Endodermal cell (in vitro differentiated cells): ENCODE data around the gene METTL26. TPM values are rescaled to one million over a fixed set of nuclear protein-coding genes. Genes with fewer than 3 reads are reported as not detected.

Experiments
- DNase-seq: peaks from one replicate; pipeline ENCODE4 v3.0.0-alpha.2; 2017
- H3K27ac ChIP-seq: 2 replicates; pipeline ENCODE4 v1.5.1; 2013; ENCODE audit warnings: mild to moderate bottlenecking, low read depth, low read length, moderate library complexity
- H3K27me3 ChIP-seq: 2 replicates; pipeline ENCODE4 v1.6.1; 2013; ENCODE audit warnings: mild to moderate bottlenecking, low read length, moderate library complexity; ENCODE audit not compliant: insufficient read depth, control insufficient read depth, poor library complexity, severe bottlenecking
- H3K36me3 ChIP-seq: 2 replicates; pipeline ENCODE4 v1.7.0; 2013; ENCODE audit warnings: mild to moderate bottlenecking, low read length, moderate library complexity; ENCODE audit not compliant: control insufficient read depth, insufficient read depth
- H3K4me1 ChIP-seq: one replicate; pipeline ENCODE4 v1.7.0; 2013; ENCODE audit warnings: low read length; ENCODE audit not compliant: control insufficient read depth, insufficient read depth
- H3K4me3 ChIP-seq: 2 replicates; pipeline ENCODE4 v1.5.1; 2013; ENCODE audit warnings: mild to moderate bottlenecking, low read length, moderate library complexity
- H3K9ac ChIP-seq: 2 replicates; pipeline ENCODE4 v1.6.1; 2013; ENCODE audit warnings: mild to moderate bottlenecking, low read length, moderate library complexity; ENCODE audit not compliant: poor library complexity, severe bottlenecking; ENCODE audit errors: extremely low read depth
- H3K9me3 ChIP-seq: 2 replicates; pipeline ENCODE4 v1.6.1; 2013; ENCODE audit warnings: mild to moderate bottlenecking, low read length, moderate library complexity; ENCODE audit not compliant: control insufficient read depth
- H3K27ac Mint-ChIP-seq: 2 replicates; pipeline ENCODE4 v1.8.0; 2020; ENCODE audit warnings: mixed read lengths
- H3K27me3 Mint-ChIP-seq: 2 replicates; pipeline ENCODE4 v1.8.0; 2021; ENCODE audit warnings: mild to moderate bottlenecking, mixed read lengths; ENCODE audit not compliant: insufficient read depth
- H3K36me3 Mint-ChIP-seq: 2 replicates; pipeline ENCODE4 v1.8.0; 2020; ENCODE audit warnings: low read depth, mixed read lengths
- H3K4me1 Mint-ChIP-seq: 2 replicates; pipeline ENCODE4 v1.8.0; 2020; ENCODE audit warnings: mixed read lengths
- H3K4me3 Mint-ChIP-seq: 2 replicates; pipeline ENCODE4 v1.8.0; 2020; ENCODE audit warnings: mild to moderate bottlenecking, moderate library complexity, mixed read lengths
- H3K9me3 Mint-ChIP-seq: 2 replicates; pipeline ENCODE4 v1.8.0; 2020; ENCODE audit warnings: mild to moderate bottlenecking, mixed read lengths
- WGBS, 2 experiments: methylation state at CpG; one replicate each; pipeline versions ENCODE4 v1.1.5 to v1.1.7; 2013; ENCODE audit warnings: missing lambda C conversion rate in 2 of 2, mixed read lengths in 1 of 2; ENCODE audit not compliant: insufficient coverage in 1 of 2, insufficient read length in 1 of 2; 5-methylcytosine and 5-hydroxymethylcytosine counted together
- total RNA-seq, 2 donors: library from RNA; stranded (reverse); fragmentation: NEBNext Ultra II Directional in 1 of 2; extraction: Animal tissue kit (Norgen Biotek cat#: 25700) in 1 of 2; gene quantifications; 2 replicates in 1 of 2; 3 replicates in 1 of 2; pipeline ENCODE4 v1.2.1, GENCODE V29; 2021
- TF ChIP-seq, protein P1 (sequence below): fragments of 200-600 bp; sonication (generic); conservative IDR thresholded peaks from 2 replicates; pipeline ENCODE4 v1.5.0; 2021; ENCODE audit warnings: antibody characterized with exemption, mild to moderate bottlenecking

The METTL26 gene
- total RNA-seq, 2 donors from 2014 or later, result 72.1 to 79.8 TPM

DNA sequence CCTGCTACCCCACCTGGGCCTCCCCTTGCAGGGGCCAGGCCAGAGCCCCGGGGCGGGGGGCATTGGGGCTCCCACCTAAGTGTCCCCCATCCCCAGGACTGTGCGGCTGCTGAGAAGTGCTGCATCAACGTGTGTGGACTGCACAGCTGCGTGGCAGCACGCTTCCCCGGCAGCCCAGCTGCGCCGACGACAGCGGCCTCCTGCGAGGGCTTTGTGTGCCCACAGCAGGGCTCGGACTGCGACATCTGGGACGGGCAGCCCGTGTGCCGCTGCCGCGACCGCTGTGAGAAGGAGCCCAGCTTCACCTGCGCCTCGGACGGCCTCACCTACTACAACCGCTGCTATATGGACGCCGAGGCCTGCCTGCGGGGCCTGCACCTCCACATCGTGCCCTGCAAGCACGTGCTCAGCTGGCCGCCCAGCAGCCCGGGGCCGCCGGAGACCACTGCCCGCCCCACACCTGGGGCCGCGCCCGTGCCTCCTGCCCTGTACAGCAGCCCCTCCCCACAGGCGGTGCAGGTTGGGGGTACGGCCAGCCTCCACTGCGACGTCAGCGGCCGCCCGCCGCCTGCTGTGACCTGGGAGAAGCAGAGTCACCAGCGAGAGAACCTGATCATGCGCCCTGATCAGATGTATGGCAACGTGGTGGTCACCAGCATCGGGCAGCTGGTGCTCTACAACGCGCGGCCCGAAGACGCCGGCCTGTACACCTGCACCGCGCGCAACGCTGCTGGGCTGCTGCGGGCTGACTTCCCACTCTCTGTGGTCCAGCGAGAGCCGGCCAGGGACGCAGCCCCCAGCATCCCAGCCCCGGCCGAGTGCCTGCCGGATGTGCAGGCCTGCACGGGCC is 3.4 kb downstream of the METTL26 start:
- Histone ChIP-seq H3K9me3 (no peaks in the 10 kb centered on the region), H3K9ac (no peak overlapping the region), H3K27ac (no peak overlapping the region), H3K36me3 (no peaks in the 10 kb centered on the region), H3K4me1 (peaks cover 9% of the 10 kb centered on the region), H3K27me3 (no peaks in the 10 kb centered on the region), H3K4me3 (no peak overlapping the region)
- H3K4me3 Mint-ChIP-seq, result no peak overlapping the region
- no peaks in the 10 kb centered on the region for H3K27me3 Mint-ChIP-seq
- TF ChIP-seq, protein P1, sequence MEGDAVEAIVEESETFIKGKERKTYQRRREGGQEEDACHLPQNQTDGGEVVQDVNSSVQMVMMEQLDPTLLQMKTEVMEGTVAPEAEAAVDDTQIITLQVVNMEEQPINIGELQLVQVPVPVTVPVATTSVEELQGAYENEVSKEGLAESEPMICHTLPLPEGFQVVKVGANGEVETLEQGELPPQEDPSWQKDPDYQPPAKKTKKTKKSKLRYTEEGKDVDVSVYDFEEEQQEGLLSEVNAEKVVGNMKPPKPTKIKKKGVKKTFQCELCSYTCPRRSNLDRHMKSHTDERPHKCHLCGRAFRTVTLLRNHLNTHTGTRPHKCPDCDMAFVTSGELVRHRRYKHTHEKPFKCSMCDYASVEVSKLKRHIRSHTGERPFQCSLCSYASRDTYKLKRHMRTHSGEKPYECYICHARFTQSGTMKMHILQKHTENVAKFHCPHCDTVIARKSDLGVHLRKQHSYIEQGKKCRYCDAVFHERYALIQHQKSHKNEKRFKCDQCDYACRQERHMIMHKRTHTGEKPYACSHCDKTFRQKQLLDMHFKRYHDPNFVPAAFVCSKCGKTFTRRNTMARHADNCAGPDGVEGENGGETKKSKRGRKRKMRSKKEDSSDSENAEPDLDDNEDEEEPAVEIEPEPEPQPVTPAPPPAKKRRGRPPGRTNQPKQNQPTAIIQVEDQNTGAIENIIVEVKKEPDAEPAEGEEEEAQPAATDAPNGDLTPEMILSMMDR, result no peak
- no peaks in the 10 kb centered on the region for H3K9me3 Mint-ChIP-seq
- no peak for DNase-seq
- no peaks in the 10 kb centered on the region for H3K36me3 Mint-ChIP-seq
- 94 to 96% methylated on average over 54 to 67 of the region's 67 CpGs for WGBS, 2 experiments
- H3K4me1 Mint-ChIP-seq, result no peaks in the 10 kb centered on the region
- no peak overlapping the region for H3K27ac Mint-ChIP-seq

DNA sequence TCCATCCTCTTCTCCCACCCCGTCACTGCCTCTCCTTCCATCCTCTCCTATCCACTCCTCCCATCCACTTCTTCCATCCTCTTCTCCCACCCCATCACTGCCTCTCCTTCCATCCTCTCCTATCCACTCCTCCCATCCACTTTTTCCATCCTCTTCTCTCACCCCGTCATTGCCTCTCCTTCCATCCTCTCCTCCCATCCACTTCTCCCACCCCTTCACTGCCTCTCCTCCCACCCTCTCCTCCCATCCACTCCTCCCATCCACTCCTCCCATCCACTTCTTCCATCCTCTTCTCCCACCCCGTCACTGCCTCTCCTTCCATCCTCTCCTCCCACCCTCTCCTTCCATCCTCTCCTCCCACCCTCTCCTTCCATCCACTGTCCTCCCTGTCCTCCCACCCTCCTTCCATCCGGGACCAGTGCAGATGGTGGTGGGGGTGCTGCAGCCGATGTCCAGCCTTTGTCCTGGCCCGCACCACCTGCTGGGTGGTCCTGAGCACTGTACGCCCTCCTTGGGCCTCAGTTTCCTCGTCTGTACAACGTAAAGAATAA is 4.2 kb downstream of the METTL26 start:
- Mint-ChIP-seq H3K9me3 (no peaks in the 10 kb centered on the region), H3K4me3 (no peak overlapping the region), H3K36me3 (peaks cover 4% of the 10 kb centered on the region), H3K27ac (no peak overlapping the region), H3K27me3 (no peaks in the 10 kb centered on the region), H3K4me1 (no peaks in the 10 kb centered on the region)
- no peak for DNase-seq
- Histone ChIP-seq H3K36me3 (no peaks in the 10 kb centered on the region), H3K4me1 (peaks cover 9% of the 10 kb centered on the region), H3K27me3 (no peaks in the 10 kb centered on the region), H3K4me3 (no peak overlapping the region), H3K9me3 (no peaks in the 10 kb centered on the region), H3K27ac (no peak overlapping the region), H3K9ac (no peak overlapping the region)
- WGBS, 2 experiments, result 76 to 84% methylated on average over 3 to 9 of the region's 9 CpGs
- TF ChIP-seq, protein P1, result no peak

DNA sequence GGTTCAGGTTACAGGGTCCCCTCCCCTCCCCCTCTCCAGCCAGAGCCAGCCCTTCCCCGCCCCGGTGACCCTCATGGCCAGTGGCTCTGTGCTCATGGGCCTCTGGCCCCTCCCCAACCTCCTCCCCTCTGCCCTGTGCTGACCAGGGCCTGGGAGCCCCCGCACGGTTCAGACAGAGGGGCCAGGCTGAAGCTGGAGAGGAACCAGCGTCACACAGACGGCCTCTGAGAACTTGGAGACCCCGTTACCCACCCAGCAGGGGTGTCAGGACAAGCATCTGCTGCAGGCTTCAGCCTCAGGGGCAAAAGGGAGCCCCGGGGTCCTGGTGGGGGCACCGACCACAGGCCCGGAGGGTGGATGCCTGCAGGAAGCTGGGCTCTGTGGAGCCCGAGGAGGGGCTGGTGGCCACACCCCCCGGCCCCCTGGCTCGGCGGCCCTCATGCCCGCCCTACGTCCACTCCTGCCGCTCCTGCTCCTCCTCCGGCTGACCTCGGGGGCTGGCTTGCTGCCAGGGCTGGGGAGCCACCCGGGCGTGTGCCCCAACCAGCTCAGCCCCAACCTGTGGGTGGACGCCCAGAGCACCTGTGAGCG is 5.2 kb downstream of the METTL26 start, which contains the start of gene WFIKKN1:
Gene WFIKKN1, plus strand, starts transcription at position 171 of the 591 bp plus-strand sequence. Its CDS starts 269 bp downstream, at position 440.
- H3K27me3 Mint-ChIP-seq, result no peaks in the 10 kb centered on the region
- peak within 1 kb of the TSS; percentile 95 for H3K27ac ChIP-seq
- no peak within 1 kb of the TSS for H3K27ac Mint-ChIP-seq
- peaks cover 10% of the 10 kb centered on the region for H3K36me3 Mint-ChIP-seq
- H3K9me3 Mint-ChIP-seq, result no peaks in the 10 kb centered on the region
- no peaks in the 10 kb centered on the region for H3K27me3 ChIP-seq
- TF ChIP-seq, protein P1, result no peak
- H3K9me3 ChIP-seq, result no peaks in the 10 kb centered on the region
- H3K4me3 ChIP-seq, result peak within 1 kb of the TSS; percentile 27
- H3K4me1 Mint-ChIP-seq, result no peaks in the 10 kb centered on the region
- H3K36me3 ChIP-seq, result no peaks in the 10 kb centered on the region
- peak; percentile 87 for DNase-seq
- peaks cover 9% of the 10 kb centered on the region for H3K4me1 ChIP-seq
- WGBS, 2 experiments, result 26 to 33% methylated on average over 8 to 23 of the region's 23 CpGs
- peak within 1 kb of the TSS; percentile 39 for H3K4me3 Mint-ChIP-seq
- H3K9ac ChIP-seq, result no peak within 1 kb of the TSS
